GM12878 (cell line): ENCODE results near the gene STX19. TPM values are rescaled to one million over a fixed set of nuclear protein-coding genes. Genes with fewer than 3 reads are reported as not detected.
A peak's percentile ranks its signal among the peaks of the same experiment; 100 is the strongest.

ENCODE experiments used
- BHLHE40 ChIP-seq, 2 experiments: fragments of 450-650 bp in 1 of 2; IDR thresholded peaks; 2 replicates each; pipeline ENCODE4 v1.6.1; 2011 to 2017; ENCODE audit warnings: low read depth in 2 of 2, borderline replicate concordance in 1 of 2, improper control_type of control experiment in 1 of 2, low read length in 1 of 2, mild to moderate bottlenecking in 1 of 2
- CBFB ChIP-seq: IDR thresholded peaks from 2 replicates; pipeline ENCODE4 v1.6.1; 2016; ENCODE audit warnings: antibody characterized with exemption, low read depth
- CREM ChIP-seq: IDR thresholded peaks from 2 replicates; pipeline ENCODE4 v1.6.1; 2014; ENCODE audit warnings: antibody characterized with exemption, low read depth
- EED ChIP-seq: sonication (generic); IDR thresholded peaks from 2 replicates; pipeline ENCODE4 v1.6.1; 2016; ENCODE audit warnings: antibody characterized with exemption, low read depth
- GATAD2B ChIP-seq: fragments of 450-650 bp; conservative IDR thresholded peaks from 2 replicates; pipeline ENCODE4 v1.6.1; 2017; ENCODE audit warnings: low read depth, mild to moderate bottlenecking, moderate library complexity
- IKZF1 ChIP-seq: fragments of 450-650 bp; conservative IDR thresholded peaks from 2 replicates; pipeline ENCODE4 v1.6.1; 2017; ENCODE audit warnings: antibody characterized with exemption, mild to moderate bottlenecking
- IRF4 ChIP-seq: IDR thresholded peaks from 2 replicates; pipeline ENCODE4 v1.6.1; 2011; ENCODE audit warnings: low read depth, low read length
- MEF2A ChIP-seq: IDR thresholded peaks from 2 replicates; pipeline ENCODE4 v1.6.1; 2011; ENCODE audit warnings: low read depth, mild to moderate bottlenecking, low read length, moderate library complexity; ENCODE audit not compliant: insufficient read depth
- NR2C2 ChIP-seq: IDR thresholded peaks from 2 replicates; pipeline ENCODE4 v1.6.1; 2011; ENCODE audit warnings: borderline replicate concordance, low read depth; ENCODE audit not compliant: control insufficient read depth, insufficient read length
- PAX5 ChIP-seq: IDR thresholded peaks from 2 replicates; pipeline ENCODE4 v1.6.1; 2011; ENCODE audit warnings: low read depth, low read length, borderline replicate concordance
- POLR2A ChIP-seq: IDR thresholded peaks from 2 replicates; pipeline ENCODE4 v1.6.1; 2011; ENCODE audit warnings: low read depth, mild to moderate bottlenecking, low read length
- RCOR1 ChIP-seq: conservative IDR thresholded peaks from 2 replicates; pipeline ENCODE4 v1.6.1; 2012; ENCODE audit warnings: low read depth, low read length, improper control_type of control experiment
- SRF ChIP-seq, 2 experiments: IDR thresholded peaks; 2 replicates each; pipeline ENCODE4 v1.6.1; 2011; ENCODE audit warnings: low read depth in 2 of 2, low read length in 2 of 2, mild to moderate bottlenecking in 1 of 2, moderate library complexity in 1 of 2
- USF1 ChIP-seq: IDR thresholded peaks from 2 replicates; pipeline ENCODE4 v1.6.1; 2011; ENCODE audit warnings: borderline replicate concordance, low read depth, mild to moderate bottlenecking, moderate library complexity, mixed read lengths, low read length; ENCODE audit not compliant: insufficient read depth; ENCODE audit errors: extremely low read length
- ZNF24 ChIP-seq: fragments of 450-650 bp; IDR thresholded peaks from 2 replicates; pipeline ENCODE4 v1.6.1; 2017; ENCODE audit warnings: antibody characterized with exemption, mild to moderate bottlenecking
- polyA plus RNA-seq, 11 experiments: library from polyadenylated mRNA; depleted of rRNA in 4 of 11; unstranded in 6 of 11; stranded (reverse) in 5 of 11; fragments of >200 nt; fragmentation: Nextera tagmentation in 4 of 11; fragmentation: Illumina TruSeq in 1 of 11; extraction: Ambion mirVana in 4 of 11; extraction: Trizol in 1 of 11; gene quantifications; 1 replicate in 1 of 11; 2 replicates in 10 of 11; pipeline versions ENCODE4 v1.2.1 to v1.2.3, GENCODE V29; 2011 to 2016; ENCODE audit warnings: inconsistent platforms in 2 of 11, missing spikeins in 2 of 11, low read depth in 1 of 11
- total RNA-seq, 4 experiments: library from RNA; depleted of rRNA in 3 of 4; stranded (reverse); fragments of >200 nt in 3 of 4; fragmentation: Illumina TruSeq in 1 of 4; extraction: Trizol in 1 of 4; gene quantifications; 2 replicates each; pipeline versions ENCODE4 v1.2.1 to v1.2.3, GENCODE V29; 2013 to 2021
- TF ChIP-seq, protein P1 (sequence below): IDR thresholded peaks from 2 replicates; pipeline ENCODE4 v1.6.1; 2012; ENCODE audit warnings: low read length, inconsistent platforms
- TF ChIP-seq, protein P2 (sequence below): IDR thresholded peaks from 2 replicates; pipeline ENCODE4 v1.6.1; 2011; ENCODE audit warnings: borderline replicate concordance, low read depth, mild to moderate bottlenecking, moderate library complexity, low read length; ENCODE audit not compliant: insufficient read depth, poor library complexity, severe bottlenecking
- TF ChIP-seq, protein P3 (sequence below): fragments of 450-650 bp; IDR thresholded peaks from 2 replicates; pipeline ENCODE4 v1.6.1; 2018; ENCODE audit warnings: mild to moderate bottlenecking, low read depth, moderate library complexity; ENCODE audit not compliant: partially characterized antibody

Gene STX19
- total and polyA plus RNA-seq, 10 of the 15 experiments (the other 5 are each of a cell fraction or from before 2014, with no cell fraction given), result 0.10 to 0.14 (median 0.11) TPM; not detected in 7

GRCh38 chr3:93979850-93980676, 48.3 kb downstream of the STX19 start, which contains the start of gene ARL13B (continued):
- TF ChIP-seq, protein P1, sequence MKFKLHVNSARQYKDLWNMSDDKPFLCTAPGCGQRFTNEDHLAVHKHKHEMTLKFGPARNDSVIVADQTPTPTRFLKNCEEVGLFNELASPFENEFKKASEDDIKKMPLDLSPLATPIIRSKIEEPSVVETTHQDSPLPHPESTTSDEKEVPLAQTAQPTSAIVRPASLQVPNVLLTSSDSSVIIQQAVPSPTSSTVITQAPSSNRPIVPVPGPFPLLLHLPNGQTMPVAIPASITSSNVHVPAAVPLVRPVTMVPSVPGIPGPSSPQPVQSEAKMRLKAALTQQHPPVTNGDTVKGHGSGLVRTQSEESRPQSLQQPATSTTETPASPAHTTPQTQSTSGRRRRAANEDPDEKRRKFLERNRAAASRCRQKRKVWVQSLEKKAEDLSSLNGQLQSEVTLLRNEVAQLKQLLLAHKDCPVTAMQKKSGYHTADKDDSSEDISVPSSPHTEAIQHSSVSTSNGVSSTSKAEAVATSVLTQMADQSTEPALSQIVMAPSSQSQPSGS, result no peak
- TF ChIP-seq RCOR1 (no peak), SRF (IDR thresholded peaks at IDR 0.05; ENCODE audit: low read depth in 2 of 2, low read length in 2 of 2) (no peak), IKZF1 (peak; percentile 81), CREM (peak; percentile 90), GATAD2B (no peak), POLR2A (peak; percentile 88), BHLHE40 (IDR thresholded peaks at IDR 0.05; ENCODE audit: borderline replicate concordance in 1 of 2, low read depth in 2 of 2, low read length in 1 of 2) (peak in 1 of 2 experiments; percentile 16; a peak in 1 of 4 replicates), NR2C2 (no peak), MEF2A (no peak), ZNF24 (no peak), EED (peak; percentile 69), CBFB (no peak; the same call in 1 of the 2 replicates), IRF4 (no peak), USF1 (no peak), PAX5 (no peak)
- TF ChIP-seq, protein P2, sequence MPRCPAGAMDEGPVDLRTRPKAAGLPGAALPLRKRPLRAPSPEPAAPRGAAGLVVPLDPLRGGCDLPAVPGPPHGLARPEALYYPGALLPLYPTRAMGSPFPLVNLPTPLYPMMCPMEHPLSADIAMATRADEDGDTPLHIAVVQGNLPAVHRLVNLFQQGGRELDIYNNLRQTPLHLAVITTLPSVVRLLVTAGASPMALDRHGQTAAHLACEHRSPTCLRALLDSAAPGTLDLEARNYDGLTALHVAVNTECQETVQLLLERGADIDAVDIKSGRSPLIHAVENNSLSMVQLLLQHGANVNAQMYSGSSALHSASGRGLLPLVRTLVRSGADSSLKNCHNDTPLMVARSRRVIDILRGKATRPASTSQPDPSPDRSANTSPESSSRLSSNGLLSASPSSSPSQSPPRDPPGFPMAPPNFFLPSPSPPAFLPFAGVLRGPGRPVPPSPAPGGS, result no peak
- TF ChIP-seq, protein P3, sequence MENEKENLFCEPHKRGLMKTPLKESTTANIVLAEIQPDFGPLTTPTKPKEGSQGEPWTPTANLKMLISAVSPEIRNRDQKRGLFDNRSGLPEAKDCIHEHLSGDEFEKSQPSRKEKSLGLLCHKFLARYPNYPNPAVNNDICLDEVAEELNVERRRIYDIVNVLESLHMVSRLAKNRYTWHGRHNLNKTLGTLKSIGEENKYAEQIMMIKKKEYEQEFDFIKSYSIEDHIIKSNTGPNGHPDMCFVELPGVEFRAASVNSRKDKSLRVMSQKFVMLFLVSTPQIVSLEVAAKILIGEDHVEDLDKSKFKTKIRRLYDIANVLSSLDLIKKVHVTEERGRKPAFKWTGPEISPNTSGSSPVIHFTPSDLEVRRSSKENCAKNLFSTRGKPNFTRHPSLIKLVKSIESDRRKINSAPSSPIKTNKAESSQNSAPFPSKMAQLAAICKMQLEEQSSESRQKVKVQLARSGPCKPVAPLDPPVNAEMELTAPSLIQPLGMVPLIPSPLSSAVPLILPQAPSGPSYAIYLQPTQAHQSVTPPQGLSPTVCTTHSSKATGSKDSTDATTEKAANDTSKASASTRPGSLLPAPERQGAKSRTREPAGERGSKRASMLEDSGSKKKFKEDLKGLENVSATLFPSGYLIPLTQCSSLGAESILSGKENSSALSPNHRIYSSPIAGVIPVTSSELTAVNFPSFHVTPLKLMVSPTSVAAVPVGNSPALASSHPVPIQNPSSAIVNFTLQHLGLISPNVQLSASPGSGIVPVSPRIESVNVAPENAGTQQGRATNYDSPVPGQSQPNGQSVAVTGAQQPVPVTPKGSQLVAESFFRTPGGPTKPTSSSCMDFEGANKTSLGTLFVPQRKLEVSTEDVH, result no peak
